ELF-1 (cell line): ENCODE results near the gene OR14A2.
"Not testable (repeated sequence)": the region's sequence is repeated elsewhere in the genome, so short reads cannot be mapped to it uniquely, and the experiment has no call there.

ENCODE experiments used
- DNase-seq: peaks from one replicate; pipeline ENCODE4 v3.0.0-alpha.2; 2016; ENCODE audit warnings: low read depth, low spot score

OR14A2 gene

DNA sequence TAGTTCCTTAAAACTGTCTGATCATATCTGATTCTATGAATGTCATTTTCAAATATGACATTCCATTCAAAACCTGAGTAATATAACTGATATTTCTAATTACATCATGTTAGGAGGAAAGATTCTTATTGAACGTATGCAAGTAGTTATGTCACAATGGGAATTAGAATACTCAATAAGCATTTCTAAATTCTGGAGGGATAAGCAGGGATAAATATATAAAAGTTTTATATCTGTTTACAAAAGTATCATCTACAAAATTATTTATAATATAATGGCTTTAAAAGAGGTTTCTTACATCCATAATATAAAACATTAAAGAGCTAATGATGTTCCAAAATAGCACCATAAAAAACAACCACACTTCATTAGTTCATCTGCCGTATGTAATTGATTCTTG lies at the start of gene OR14A2:
Gene OR14A2 (minus strand): TSS at position 101 of the 400 bp plus-strand sequence.
- no peak for DNase-seq

DNA sequence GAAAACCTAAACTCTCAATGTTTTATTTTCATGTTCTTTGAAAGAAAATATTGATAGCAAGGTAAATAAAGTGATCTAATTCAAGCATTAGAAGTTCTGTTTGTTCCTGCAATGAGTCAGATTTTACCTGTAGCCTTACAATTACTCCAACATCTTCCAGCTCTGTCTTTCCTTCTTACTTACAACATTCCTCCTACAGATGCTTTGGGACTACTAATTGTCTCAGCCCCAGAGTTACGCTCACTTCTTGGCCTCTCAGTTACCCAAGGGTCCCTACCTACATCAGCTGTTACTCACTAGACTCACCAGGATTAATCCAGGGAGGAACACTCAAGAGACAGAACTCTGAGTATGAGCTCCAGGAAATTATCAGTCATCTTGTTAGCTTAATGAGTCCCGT lies 49.6 kb upstream of the OR14A2 start:
- DNase-seq, result no peak

DNA sequence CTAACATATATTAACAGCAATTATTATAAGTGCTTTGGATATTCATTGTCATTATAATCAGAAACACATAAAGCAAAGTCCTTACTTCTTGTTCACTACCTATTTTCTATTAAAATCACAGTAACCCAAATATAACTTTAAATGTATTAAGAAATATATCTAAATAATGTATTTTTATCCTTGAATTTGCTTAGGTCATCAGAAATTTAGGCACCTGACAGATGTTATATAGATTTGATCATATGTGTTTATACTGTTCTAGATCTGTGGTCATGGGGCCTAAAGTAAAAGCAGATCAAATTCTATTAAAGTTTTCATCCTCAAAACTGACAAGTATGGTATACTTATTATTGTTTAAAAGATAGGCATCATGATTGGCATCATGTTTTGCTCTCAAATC lies 21.7 kb upstream of the OR14A2 start:
- no peak for DNase-seq

DNA sequence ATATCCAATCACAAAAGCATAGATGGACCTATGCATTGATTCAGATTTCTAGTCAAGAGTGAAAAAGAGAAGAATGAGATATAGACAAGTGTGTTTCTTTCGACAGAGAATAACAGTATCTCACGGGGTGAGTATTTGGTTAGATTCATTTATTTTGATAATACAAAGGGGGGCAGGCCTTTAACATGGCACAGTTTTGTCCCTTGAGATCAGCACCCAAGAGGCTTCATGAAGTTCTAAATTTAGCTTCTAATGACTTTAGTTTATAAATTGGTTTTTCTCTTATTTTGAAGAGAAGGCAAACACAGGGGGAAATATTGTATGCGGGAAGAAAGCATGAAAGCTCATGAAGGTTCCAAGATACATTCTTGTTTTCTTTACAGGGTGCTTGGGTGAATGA lies 12.5 kb upstream of the OR14A2 start, which contains the start of gene OR1C1:
Gene OR1C1 (minus strand): TSS at position 101 of the 400 bp plus-strand sequence. CDS start 2,150 bp downstream, outside the sequence.
- DNase-seq, result no peak

DNA sequence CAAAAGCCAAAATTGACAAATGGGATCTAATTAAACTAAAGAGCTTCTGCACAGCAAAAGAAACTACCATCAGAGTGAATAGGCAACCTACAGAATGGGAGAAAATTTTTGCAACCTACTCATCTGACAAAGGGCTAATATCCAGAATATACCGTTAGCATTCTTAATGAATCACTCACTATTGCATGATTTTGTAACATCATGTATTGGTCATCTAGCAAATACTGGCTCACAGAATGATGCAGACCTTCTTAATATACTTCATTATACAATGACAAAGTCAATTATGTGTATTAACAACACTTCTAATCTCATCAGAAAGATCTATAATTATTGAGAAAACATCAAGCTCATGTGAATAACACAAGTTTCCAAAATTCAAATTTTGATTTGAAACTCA lies 6.4 kb upstream of the OR14A2 start:
- DNase-seq, result not testable (repeated sequence)

DNA sequence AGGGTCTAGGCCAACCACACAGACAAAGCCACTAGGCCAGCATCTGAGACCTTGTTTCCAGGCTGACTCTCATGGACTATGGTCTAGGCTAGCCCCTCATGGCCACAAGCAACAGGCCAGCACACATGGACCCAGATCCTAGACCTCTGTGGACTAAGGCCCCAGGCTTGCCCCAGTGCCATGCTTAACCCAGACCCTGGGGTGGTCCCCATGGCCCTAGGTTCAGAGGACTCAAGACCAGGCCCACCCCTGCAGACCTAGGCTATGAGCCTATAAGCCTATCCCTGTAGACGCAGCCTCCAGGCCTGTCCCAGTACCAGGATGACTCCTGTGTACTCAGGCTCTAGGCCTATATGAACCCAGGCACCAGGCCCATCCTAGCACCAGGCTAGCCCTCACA lies 1.9 kb upstream of the OR14A2 start:
- DNase-seq, result no peak

DNA sequence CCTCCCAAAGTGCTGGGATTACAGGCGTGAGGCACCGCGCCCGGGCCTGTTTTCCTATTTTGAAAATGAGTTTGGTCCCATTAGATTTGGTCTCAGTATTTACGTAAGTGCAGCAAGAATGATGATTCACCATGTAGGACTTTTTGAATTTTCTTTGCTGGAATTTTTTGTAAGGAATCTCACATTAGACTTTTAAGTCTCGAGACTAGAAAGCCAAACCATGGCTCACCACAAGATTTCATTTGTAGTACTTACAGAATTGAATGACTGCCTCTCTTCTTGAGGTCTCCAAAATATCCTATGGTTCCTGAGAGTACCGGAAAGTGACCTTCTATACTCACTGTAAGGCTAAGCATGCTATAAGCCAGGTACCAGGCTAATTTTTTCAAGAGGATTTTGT lies 325 bp downstream of the OR14A2 start:
- no peak for DNase-seq

DNA sequence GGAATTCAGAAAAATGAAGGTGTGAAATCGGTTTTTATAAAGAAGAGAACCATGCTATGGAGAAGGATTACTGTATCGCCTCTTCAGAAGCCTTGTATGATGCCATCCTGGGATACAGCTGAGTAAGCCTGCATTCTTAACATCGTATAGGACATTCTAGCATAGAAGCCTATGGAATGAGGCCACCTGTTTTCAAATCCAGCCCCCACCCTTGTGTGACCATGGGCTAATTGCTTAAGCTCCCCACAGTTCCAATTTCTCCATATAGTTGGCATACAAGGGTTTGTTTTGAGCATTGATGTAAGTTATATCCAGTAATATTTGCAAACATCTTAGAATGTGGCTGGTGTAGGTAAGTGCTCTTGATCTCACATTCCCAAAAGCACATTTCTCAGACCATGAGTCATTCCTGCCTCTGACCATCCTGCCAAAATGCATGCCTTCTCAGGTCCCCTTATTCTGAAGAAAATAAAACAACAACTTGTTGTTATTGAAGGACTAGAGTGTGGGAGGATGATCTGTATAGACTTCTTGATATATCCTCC lies 1.5 kb downstream of the OR14A2 start:
- no peak for DNase-seq

DNA sequence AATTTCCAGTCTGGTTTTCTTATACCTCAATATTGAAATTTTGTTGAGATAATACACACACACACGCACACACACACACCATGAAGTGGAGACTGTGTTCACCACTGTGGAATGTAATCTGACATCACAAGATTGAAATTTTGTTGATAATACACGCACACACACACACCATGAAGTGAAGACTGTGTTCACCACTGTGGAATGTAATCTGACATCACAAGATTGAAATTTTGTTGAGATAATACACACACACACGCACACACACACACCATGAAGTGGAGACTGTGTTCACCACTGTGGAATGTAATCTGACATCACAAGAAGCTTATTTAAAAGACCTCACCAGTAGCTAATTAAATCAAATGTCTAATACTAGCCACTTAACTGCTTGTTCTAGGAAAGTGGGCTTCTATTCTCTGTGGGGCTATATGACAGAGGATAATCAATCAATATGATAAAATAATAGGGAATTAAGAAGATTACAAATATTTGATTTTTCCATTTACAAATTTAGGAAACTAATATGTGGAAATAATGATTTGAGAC lies 5.7 kb downstream of the OR14A2 start:
- DNase-seq, result not testable (repeated sequence)

DNA sequence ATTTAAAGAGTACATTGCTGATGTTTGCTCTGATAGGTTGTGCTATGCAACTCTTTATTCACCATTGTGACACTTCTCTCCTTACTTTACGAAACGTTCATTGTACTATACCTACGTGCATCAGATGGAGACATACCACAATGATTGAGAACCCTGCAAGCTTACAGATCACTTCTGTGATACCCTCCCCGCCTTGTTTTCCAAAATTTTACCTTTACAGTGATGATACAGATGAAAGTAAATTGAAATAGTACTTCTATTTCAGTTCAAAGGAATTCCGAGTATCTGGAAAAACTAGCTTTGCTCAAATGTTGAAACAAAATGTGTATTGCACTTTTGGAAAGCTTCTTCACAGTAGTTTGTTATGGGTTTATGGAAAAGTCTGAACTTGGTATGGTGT lies 6.2 kb downstream of the OR14A2 start:
- DNase-seq, result no peak

DNA sequence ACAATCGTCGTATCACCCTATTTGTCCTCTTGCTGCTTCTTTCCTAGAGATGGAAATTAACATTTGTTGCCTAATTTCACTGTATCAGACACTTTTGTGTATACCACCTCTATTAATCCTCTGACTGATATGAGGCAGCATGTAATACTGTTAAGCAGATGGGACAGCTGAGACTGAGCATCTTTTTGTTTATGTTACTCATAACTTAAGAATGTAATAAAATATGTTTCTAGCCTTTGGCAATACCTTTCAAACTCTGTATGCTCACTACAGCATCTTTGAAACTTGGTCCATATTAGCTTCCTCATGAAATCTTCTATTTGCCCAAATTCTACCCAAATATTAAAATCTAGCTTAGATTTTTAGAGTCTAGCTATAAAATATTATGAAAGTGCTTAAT lies 7.2 kb downstream of the OR14A2 start:
- DNase-seq, result no peak

DNA sequence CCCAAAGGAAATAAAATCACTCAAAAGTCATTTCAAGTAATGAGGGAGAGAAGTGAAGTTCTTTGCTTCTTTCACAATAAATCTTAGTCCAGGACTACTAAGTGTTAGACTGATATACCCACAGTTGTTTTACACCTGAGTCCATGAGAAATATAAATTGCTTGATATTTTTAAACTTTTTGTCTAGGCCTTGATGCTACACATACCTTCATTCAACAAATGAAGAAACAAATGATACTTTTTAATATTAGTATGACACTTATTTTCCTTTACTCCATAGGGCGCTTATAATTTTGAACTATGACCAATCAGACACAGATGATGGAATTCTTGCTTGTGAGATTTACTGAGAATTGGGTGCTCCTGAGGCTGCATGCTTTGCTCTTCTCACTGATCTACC lies 9.6 kb downstream of the OR14A2 start, which contains the start of gene OR14K1:
Gene OR14K1 (plus strand): TSS at position 301 of the 400 bp plus-strand sequence. CDS start 0 bp downstream, at position 301.
- no peak for DNase-seq

DNA sequence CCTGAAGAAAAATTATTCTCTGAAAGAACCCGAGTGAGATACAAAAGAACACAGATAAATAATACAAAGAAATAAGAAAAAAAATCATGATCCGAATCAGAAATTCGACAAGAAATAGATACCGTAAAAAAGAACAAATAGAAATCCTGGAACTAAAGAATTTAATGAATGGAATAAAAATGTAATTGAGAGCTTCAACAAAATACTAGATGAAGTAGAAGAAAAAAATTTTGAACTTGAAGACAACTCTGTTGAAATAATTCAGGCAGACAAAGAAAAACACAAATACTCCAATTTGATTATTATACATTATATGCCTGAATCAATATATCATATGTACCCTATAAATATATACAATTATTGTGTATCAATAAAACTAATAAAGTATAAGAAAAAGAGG lies 26.7 kb downstream of the OR14A2 start:
- DNase-seq, result no peak

DNA sequence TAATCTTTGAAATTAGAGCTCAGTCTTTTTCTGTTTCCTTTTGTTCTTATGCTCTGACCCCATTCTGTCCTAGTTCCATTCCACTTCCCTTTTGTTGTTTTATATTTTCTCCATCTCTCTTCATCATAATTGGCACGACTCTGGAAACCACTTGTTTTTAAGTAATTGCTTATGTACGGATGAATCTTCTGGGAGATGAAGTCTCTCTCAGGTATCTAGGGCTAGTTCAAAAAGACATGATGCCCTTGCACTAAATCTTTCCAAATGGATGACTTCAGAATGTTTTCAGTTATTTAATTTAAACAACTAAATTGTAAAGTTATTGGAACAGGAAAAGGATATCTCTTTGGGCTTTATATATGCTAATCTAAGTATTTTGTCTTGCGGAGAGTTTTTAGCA lies 31.4 kb downstream of the OR14A2 start, which contains the start of gene OR6F1:
Gene OR6F1 (minus strand): TSS at position 101 of the 400 bp plus-strand sequence. CDS start 3,891 bp downstream, outside the sequence.
- DNase-seq, result no peak

DNA sequence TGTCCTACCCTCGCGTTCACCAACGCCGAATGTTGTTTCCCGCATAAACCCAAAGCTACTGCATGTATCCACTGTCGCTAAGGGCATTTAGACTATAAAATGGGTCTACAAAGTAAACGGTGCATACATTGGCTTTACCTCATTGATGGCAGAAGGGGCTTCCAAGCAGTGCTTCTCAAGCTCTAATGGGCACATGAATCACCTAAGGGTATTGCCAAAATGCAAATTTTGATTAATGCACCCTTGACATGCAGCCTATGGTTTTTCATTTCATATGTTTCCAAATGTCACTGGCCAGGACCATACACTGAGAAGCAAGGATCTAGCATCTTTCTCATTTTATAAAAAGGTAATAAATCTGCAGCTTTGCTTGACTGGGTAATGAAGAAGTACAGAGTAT lies 34.2 kb downstream of the OR14A2 start:
- DNase-seq, result no peak

DNA sequence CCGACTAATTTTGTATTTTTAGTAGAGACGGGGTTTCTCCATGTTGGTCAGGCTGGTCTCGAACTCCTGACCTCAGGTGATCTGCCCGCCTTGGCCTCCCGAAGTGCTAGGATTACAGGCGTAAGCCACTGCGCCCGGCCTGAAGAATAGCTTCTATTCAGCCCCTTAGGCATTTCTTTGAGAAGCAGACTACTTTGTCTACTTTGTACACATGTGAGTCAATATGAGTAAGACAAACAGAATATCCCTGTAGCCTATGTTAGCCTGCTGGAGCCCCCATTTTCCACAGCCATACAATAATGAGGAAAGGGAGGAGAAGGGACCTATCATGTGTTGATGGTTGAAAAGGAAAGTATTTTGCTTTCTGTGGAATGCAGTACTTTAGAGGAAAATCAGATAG lies 37.3 kb downstream of the OR14A2 start:
- not testable (repeated sequence) for DNase-seq

DNA sequence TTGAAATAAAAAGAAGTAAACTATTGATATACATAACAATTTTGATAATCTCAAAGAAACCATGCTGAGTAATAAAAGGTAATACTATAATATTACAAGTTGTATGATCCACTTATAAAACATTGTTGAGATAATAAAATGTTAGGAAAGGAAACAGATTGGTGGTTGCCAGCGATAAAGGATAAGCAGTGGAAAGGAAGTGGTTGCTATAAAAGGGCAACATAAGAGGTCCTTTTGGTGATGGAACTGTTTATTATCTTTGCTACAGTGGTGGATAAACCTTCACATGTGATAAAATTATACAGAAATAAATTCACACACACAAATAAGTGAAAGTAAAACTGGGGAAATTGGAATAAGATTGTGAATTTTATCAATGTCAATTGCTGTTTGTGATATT lies 46.6 kb downstream of the OR14A2 start:
- DNase-seq, result no peak

DNA sequence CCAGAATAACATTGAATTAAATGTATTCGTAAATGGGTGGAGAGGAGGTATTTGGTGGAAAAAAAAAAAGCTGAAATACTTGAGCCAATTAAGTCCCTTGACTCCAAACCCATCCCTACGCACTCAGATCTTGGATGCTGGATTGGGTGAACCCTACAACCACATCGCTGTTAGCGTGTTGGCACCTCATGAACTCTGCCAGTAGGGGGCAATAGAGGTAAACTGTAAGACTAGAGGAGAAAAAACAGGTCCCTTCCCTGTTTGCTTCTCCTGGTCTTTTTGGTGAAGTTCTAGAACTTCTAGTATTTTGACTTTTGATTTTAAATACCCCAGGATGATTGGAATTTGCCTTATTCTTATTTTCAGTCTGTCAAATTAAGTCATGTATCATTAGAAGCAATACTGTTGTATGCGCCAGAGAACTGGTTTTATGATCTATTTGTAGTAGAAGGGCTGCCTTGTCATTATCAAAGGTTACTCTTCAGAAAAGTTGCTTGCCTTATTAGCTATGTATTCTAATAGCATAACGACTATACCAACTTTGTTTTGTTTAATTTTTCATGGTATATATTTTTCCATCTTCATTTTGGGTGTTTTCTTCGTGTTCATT lies 66.5 kb downstream of the OR14A2 start:
- peak; percentile 58 for DNase-seq

DNA sequence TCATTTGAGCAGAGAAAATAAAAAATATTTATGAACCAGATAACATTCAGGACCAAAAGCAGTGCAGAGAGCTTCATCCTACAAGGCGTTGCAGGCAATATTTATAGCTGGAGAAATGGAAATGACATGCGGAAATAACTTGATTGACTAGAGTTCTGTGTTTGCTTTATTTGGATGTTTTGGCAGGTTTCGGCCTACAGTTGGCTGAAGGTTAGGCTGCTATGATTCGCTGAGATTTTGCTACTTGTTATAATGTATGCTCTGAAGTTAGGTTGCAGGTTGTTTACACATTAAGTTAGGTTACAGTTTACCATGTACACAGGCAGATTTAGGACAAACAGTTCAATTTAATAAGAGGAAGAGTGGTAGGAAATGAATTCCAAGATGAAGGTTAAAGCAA lies 67.8 kb downstream of the OR14A2 start:
- DNase-seq, result no peak

DNA sequence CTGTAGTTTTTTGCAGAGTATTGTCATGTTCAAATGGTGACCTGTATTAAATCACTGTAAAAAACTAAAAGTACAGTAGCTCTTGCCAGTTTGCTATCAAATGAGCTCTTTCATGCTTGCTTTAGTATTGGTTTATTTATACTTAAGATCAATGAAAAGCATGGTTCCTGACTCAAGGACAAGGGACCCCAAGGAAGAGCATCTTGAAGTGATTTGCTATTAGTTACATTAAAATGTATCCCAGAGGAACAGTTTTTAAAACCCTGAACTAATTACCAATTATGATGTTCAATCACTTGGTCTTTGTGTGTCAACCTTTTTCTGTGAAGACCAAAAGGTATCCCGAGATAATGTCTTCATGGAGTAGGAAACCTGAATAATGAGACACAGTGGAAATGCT lies 68.3 kb downstream of the OR14A2 start, which contains the start of gene OR13G1:
Gene OR13G1 (minus strand): TSS at position 101 of the 400 bp plus-strand sequence. CDS start 6,698 bp downstream, outside the sequence.
- no peak for DNase-seq
